Heart right ventricle (tissue), 16 donors: ENCODE data around the gene TTN. TPM values are rescaled to one million over a fixed set of nuclear protein-coding genes. Genes with fewer than 3 reads are reported as not detected.
A peak's percentile ranks its signal among the peaks of the same experiment; 100 is the strongest.

Source experiments
- ATAC-seq, 8 donors: fragments of 200-7000 bp; cut with Tn5 transposase; one replicate each; pipeline ENCODE4 v1.9.1; 2020; ENCODE audit warnings: mild to moderate bottlenecking in 8 of 8, moderate library complexity in 8 of 8, moderate number of reproducible peaks in 1 of 8
- DNase-seq, 2 donors: peaks; one replicate each; pipeline ENCODE4 v3.0.0-alpha.2; 2020
- H3K27ac ChIP-seq, 10 donors: fragments of 200-600 bp; sonication (generic) in 2 of 10; one replicate each; pipeline versions ENCODE4 v1.5.0 to v1.8.0; 2020 to 2022; ENCODE audit warnings: mild to moderate bottlenecking in 3 of 10
- H3K27me3 ChIP-seq, 7 donors: fragments of 200-600 bp; one replicate each; pipeline ENCODE4 v1.8.0; 2021 to 2022; ENCODE audit warnings: mild to moderate bottlenecking in 2 of 7
- H3K36me3 ChIP-seq, 9 donors: fragments of 200-600 bp; sonication (generic) in 1 of 9; one replicate each; pipeline versions ENCODE4 v1.5.0 to v1.8.0; 2020 to 2022; ENCODE audit warnings: mild to moderate bottlenecking in 2 of 9
- H3K4me1 ChIP-seq, 9 donors: fragments of 200-600 bp; sonication (generic) in 1 of 9; one replicate each; pipeline versions ENCODE4 v1.5.0 to v1.8.0; 2020 to 2022; ENCODE audit warnings: mild to moderate bottlenecking in 4 of 9
- H3K4me3 ChIP-seq, 10 donors: fragments of 200-600 bp; sonication (generic) in 2 of 10; one replicate each; pipeline versions ENCODE4 v1.5.0 to v1.8.0; 2020 to 2022; ENCODE audit warnings: mild to moderate bottlenecking in 7 of 10, moderate library complexity in 2 of 10
- H3K9me3 ChIP-seq, 11 donors: fragments of 200-600 bp in 10 of 11; sonication (generic) in 2 of 11; one replicate each; pipeline versions ENCODE4 v1.5.0 to v1.8.0; 2013 to 2022; ENCODE audit warnings: mild to moderate bottlenecking in 2 of 11, control low read depth in 1 of 11, moderate library complexity in 1 of 11
- CTCF ChIP-seq, 9 donors: fragments of 200-600 bp; sonication (generic) in 2 of 9; IDR thresholded peaks; one replicate each; pipeline versions ENCODE4 v1.5.0 to v1.8.0; 2021 to 2022; ENCODE audit warnings: antibody characterized with exemption in 9 of 9, mild to moderate bottlenecking in 5 of 9, moderate library complexity in 1 of 9
- WGBS, 2 donors: extraction: QIAGEN DNeasy Blood & Tissue Kit; methylation state at CpG; one replicate each; pipeline ENCODE4 v1.1.7; 2013; ENCODE audit warnings: inconsistent platforms in 1 of 2; 5-methylcytosine and 5-hydroxymethylcytosine counted together
- intact Hi-C, 10 donors: fragments of 100-400 bp; cut with DNase I; formaldehyde crosslinking; loops; one replicate each; pipeline versions ENCODE4 v1.11.1 to v1.14.2; 2022
- polyA plus RNA-seq, 2 donors: library from polyadenylated mRNA; stranded (reverse); fragments of 200-250 nt; gene quantifications; one replicate each; pipeline ENCODE4 v1.2.3, GENCODE V29; 2013
- total RNA-seq, 10 donors: library from RNA; stranded (reverse); fragmentation: NEBNext Ultra II Directional in 3 of 10; extraction: Animal tissue kit (Norgen Biotek cat#: 25700) in 3 of 10; gene quantifications; one replicate each; pipeline versions ENCODE4 v1.2.1 to v1.2.4, GENCODE V29; 2021 to 2023
- donor health status: Arrhythmogenic right ventricular cardiomyopathy.
- donor health status: ischemic (EF 13 %, LVEDD 7.1; RV severe dilation, severe dysfunction).
- donor health status: healthy with polysubstance abuse.
- donor health status: DM: no; HTN: yes; CAD: no.
- donor health status: DM: no; HTN: no; CAD: no.
- donor health status: ischemic (EF 25% LVEDD 6.9; RV normal size, moderate dysfunction).
- donor health status: ischemic (EF 25% LVEDD 5.7; RV mildly dilated, moderate dysfunction).
- donor health status: healthy.
- donor health status: DM: yes; HTN: yes; CAD: no.
- donor health status: Ischemic cardiomyopathy.
- donor health status: ischemic (EF 35%, LVEDD 5.7; RV mildly dilated, moderate dysfunction).
- donor health status: nonischemic (EF 11% LVEDD 7.7; RV severe dilation, severe dysfunction).
- donor health status: DM: yes; HTN: yes; CAD: no.
- donor health status: PGD.
- donor health status: ischemic (EF 29% LVEDD 5.4; RV normal size, mild dysfunction).
- donor health status: nonischemic (EF 23%, LVEDD 6.1; RV moderate dilation, normal function).

Gene TTN
- total and polyA plus RNA-seq, 12 donors, result 65.7 to 4,921 (median 3,636) TPM

GRCh38 chr2:178480227-178481181, 326.7 kb downstream of the TTN start, which contains the start of gene PLEKHA3:
Gene PLEKHA3, plus strand, starts transcription at chr2:178480457. Its CDS starts 413 bp downstream, at chr2:178480870.
- Histone ChIP-seq H3K4me1 (peaks cover 3 to 68% (median 62%) of the 10 kb centered on the region in 9 donors), H3K9me3 (no peaks in the 10 kb centered on the region), H3K4me3 (peak within 1 kb of the TSS; percentile 49 to 92 (median 83)), H3K27ac (peak within 1 kb of the TSS; percentile 70 to 97 (median 93)), H3K36me3 (no peaks in the 10 kb centered on the region), H3K27me3 (no peaks in the 10 kb centered on the region)
- ATAC-seq (peak; percentile 92 to 95 (median 94)), DNase-seq (peak; percentile 97 to 98)
- TF ChIP-seq CTCF (IDR thresholded peaks at IDR 0.05), result no peak
- WGBS, 2 donors, result 0 to 1% methylated on average over 60 to 89 of the region's 92 CpGs
- intact Hi-C loops, result loop anchor here in 2 of 10 donors (2.0 to 5.0 kb wide), 2 partner anchors 42 kb away; no protein-coding TSS in a partner anchor

GRCh38 chr2:178479758-178480226, 327.4 kb downstream of the TTN start:
- H3K36me3 ChIP-seq, result no peaks in the 10 kb centered on the region
- no peaks in the 10 kb centered on the region for H3K9me3 ChIP-seq
- no peak for TF ChIP-seq CTCF (IDR thresholded peaks at IDR 0.05)
- no peaks in the 10 kb centered on the region for H3K27me3 ChIP-seq
- H3K4me1 ChIP-seq, result peaks cover under 1 to 61% (median 57%) of the 10 kb centered on the region in 9 donors
- peak overlapping the region; percentile 55 to 97 (median 93) for H3K27ac ChIP-seq
- 21 to 24% methylated on average over 19 of the region's 19 CpGs for WGBS, 2 donors
- DNase-seq (no peak), ATAC-seq (no peak)
- intact Hi-C loops, result loop anchor here in 2 of 10 donors (2.0 to 5.0 kb wide), 3 partner anchors 29 to 43 kb away; partner anchors contain the start of genes PJVK (in 2 of the 2) and PRKRA (in 2 of the 2)
- H3K4me3 ChIP-seq, result peak overlapping the region in 9 of 10 donors; percentile 75 to 92 (median 87)

- ATAC-seq (no peak), DNase-seq (no peak)
- H3K36me3 ChIP-seq, result no peaks in the 10 kb centered on the region
- H3K27me3 ChIP-seq, result no peaks in the 10 kb centered on the region
- peak overlapping the region; percentile 18 to 92 (median 75) for H3K4me3 ChIP-seq
- intact Hi-C loops, result loop anchor here in 2 of 10 donors (2.0 kb wide), 1 partner anchor 28 kb away; the partner anchor contains the start of genes PJVK (in 2 of the 2) and PRKRA (in 2 of the 2)
- TF ChIP-seq CTCF (IDR thresholded peaks at IDR 0.05), result no peak
- no peaks in the 10 kb centered on the region for H3K9me3 ChIP-seq
- H3K27ac ChIP-seq, result peak overlapping the region; percentile 81 to 97 (median 93)
- WGBS, 2 donors, result 52 to 56% methylated on average over 4 of the region's 4 CpGs
- H3K4me1 ChIP-seq, result peaks cover 0 to 61% (median 52%) of the 10 kb centered on the region in 9 donors
Measured at GRCh38 chr2:178479275-178479616, 328.0 kb downstream of the TTN start.
